Breast epithelium (tissue), 4 donors: ENCODE results near the gene UBE2J1. TPM values are rescaled to one million over a fixed set of nuclear protein-coding genes. Genes with fewer than 3 reads are reported as not detected.

Source experiments
- DNase-seq, 2 donors: peaks; one replicate each; pipeline ENCODE4 v3.0.0-alpha.2; 2019; ENCODE audit warnings: low spot score in 2 of 2
- H3K27ac ChIP-seq, 2 donors: fragments of 200-600 bp; sonication (generic) in 1 of 2; one replicate each; pipeline ENCODE4 v1.5.1; 2016 to 2019; ENCODE audit warnings: mild to moderate bottlenecking in 1 of 2
- H3K27me3 ChIP-seq, 2 donors: fragments of 200-600 bp; sonication (generic) in 1 of 2; one replicate each; pipeline versions ENCODE4 v1.5.1 to v1.6.0; 2017 to 2019; ENCODE audit warnings: control low read depth in 1 of 2, mild to moderate bottlenecking in 1 of 2
- H3K36me3 ChIP-seq: fragments of 200-600 bp; one replicate; pipeline ENCODE4 v1.5.1; 2019
- H3K4me1 ChIP-seq, 2 donors: fragments of 200-600 bp; sonication (generic); one replicate each; pipeline ENCODE4 v1.5.1; 2016 to 2019; ENCODE audit warnings: control low read depth in 1 of 2
- H3K4me3 ChIP-seq, 3 donors: fragments of 200-600 bp; sonication (generic); 1 replicate in 2 of 3; 2 replicates in 1 of 3; pipeline ENCODE4 v1.5.1; 2016 to 2019; ENCODE audit warnings: mild to moderate bottlenecking in 3 of 3, moderate library complexity in 2 of 3
- H3K9me3 ChIP-seq, 2 donors: fragments of 200-600 bp; sonication (generic) in 1 of 2; one replicate each; pipeline ENCODE4 v1.5.1; 2016 to 2019; ENCODE audit warnings: control low read depth in 1 of 2
- POLR2A ChIP-seq: fragments of 450-650 bp; IDR thresholded peaks from one replicate; pipeline ENCODE4 v1.6.1; 2016; ENCODE audit warnings: antibody characterized with exemption, mild to moderate bottlenecking, moderate library complexity
- POLR2AphosphoS5 ChIP-seq, 3 donors: sonication (generic); formaldehyde crosslinking; IDR thresholded peaks; one replicate each; pipeline ENCODE4 v1.6.1; 2017; ENCODE audit warnings: antibody characterized with exemption in 3 of 3
- intact Hi-C: fragments of 100-400 bp; cut with DNase I; formaldehyde crosslinking; loops from one replicate; pipeline ENCODE4 v1.15.1; 2023; ENCODE audit warnings: low total_unique reads
- total RNA-seq, 3 donors: library from RNA; depleted of rRNA; stranded (reverse); fragments of >200 nt; gene quantifications; one replicate each; pipeline ENCODE4 v1.1.0, GENCODE V29; 2016
- TF ChIP-seq, protein P1 (sequence below), 3 donors: fragments of 450-650 bp; IDR thresholded peaks; one replicate each; pipeline ENCODE4 v1.5.1; 2016 to 2017; ENCODE audit warnings: antibody characterized with exemption in 3 of 3, mild to moderate bottlenecking in 3 of 3, moderate library complexity in 3 of 3

UBE2J1 gene
- total RNA-seq, 3 donors from 2014 or later = 23.4 to 40.1 (median 34.4) TPM

DNA sequence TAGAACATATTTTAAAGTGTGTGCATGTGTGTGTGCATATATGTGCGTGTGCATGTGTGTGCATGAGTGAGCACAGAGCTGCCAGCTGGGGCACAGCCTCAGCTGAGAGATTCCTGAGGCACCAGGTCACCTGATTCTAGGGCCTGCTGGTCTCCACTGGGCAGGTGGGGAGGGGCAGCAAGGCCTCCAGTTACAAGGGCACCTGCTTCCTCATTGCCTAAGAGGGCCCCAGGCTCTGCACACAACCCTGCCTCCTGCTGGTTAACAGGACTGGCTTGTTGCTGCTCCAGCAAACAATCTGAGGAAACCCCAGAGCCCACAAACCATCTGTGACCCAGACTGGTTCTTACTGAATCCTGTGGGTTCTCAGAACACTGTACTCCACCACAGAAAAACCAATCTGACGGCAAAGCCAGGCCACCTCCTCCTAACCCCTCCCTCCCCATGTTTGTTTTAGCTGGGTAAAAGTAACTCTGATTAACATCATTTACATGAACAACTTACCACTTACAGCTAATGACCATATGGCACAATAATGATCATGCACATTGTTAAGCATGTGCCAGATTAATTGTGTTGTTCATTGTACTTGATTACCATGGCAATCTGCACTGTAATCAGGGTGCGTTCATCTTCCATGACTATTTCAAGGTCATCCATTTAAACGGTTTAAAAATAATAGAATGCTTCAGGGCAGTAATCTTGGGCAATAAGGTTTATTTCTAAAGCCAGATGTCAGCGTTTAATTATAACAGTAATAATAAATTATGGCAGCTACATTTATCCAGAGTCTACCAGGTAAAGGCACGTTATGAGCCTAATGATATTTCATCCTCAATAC, 23.1 kb upstream of the UBE2J1 start:
- H3K4me1 ChIP-seq = no peaks in the 10 kb centered on the region
- peak; percentile 67 to 73 for DNase-seq

DNA sequence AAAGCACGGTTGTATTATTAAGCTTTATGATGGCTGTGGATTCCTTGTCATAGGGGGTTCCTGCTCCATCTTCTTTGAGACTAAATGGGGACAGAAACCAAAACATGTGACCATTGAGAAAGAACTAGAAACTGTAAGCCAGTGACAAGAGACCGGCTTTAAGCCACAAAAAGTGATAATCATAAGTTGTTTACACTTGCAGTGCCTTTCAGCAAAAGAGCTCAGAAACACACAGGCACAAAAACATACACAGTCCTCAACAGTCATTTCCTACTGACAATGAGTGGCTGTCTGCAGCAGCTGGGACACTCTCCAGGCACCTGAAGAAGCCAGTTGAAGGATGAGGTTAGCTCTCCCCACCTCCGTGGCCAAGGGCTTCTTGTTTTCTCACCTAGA, 20.0 kb upstream of the UBE2J1 start:
- Histone ChIP-seq H3K4me1 (no peaks in the 10 kb centered on the region), H3K9me3 (no peaks in the 10 kb centered on the region), H3K36me3 (no peaks in the 10 kb centered on the region), H3K27ac (no peak overlapping the region), H3K4me3 (no peak overlapping the region), H3K27me3 (no peaks in the 10 kb centered on the region)
- DNase-seq = no peak
- intact Hi-C loops = no loop called here
- TF ChIP-seq, protein P1, sequence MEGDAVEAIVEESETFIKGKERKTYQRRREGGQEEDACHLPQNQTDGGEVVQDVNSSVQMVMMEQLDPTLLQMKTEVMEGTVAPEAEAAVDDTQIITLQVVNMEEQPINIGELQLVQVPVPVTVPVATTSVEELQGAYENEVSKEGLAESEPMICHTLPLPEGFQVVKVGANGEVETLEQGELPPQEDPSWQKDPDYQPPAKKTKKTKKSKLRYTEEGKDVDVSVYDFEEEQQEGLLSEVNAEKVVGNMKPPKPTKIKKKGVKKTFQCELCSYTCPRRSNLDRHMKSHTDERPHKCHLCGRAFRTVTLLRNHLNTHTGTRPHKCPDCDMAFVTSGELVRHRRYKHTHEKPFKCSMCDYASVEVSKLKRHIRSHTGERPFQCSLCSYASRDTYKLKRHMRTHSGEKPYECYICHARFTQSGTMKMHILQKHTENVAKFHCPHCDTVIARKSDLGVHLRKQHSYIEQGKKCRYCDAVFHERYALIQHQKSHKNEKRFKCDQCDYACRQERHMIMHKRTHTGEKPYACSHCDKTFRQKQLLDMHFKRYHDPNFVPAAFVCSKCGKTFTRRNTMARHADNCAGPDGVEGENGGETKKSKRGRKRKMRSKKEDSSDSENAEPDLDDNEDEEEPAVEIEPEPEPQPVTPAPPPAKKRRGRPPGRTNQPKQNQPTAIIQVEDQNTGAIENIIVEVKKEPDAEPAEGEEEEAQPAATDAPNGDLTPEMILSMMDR (IDR thresholded peaks at IDR 0.05) = no peak
- TF ChIP-seq POLR2AphosphoS5 (IDR thresholded peaks at IDR 0.05) = no peak
- no peak for TF ChIP-seq POLR2A

More for the DNA sequence above, 23.1 kb upstream of the UBE2J1 start:
- H3K27me3 ChIP-seq = no peaks in the 10 kb centered on the region
- no peaks in the 10 kb centered on the region for H3K9me3 ChIP-seq
- no peaks in the 10 kb centered on the region for H3K36me3 ChIP-seq
- H3K27ac ChIP-seq = peak overlapping the region in 1 of 2 donors; percentile 29
- intact Hi-C loops = no loop called here
- H3K4me3 ChIP-seq = no peak overlapping the region
- TF ChIP-seq POLR2AphosphoS5 (IDR thresholded peaks at IDR 0.05) = peak in 1 of 3 donors; percentile 14
- TF ChIP-seq, protein P1 (IDR thresholded peaks at IDR 0.05) = peak in 1 of 3 donors; percentile 35
- TF ChIP-seq POLR2A = no peak

DNA sequence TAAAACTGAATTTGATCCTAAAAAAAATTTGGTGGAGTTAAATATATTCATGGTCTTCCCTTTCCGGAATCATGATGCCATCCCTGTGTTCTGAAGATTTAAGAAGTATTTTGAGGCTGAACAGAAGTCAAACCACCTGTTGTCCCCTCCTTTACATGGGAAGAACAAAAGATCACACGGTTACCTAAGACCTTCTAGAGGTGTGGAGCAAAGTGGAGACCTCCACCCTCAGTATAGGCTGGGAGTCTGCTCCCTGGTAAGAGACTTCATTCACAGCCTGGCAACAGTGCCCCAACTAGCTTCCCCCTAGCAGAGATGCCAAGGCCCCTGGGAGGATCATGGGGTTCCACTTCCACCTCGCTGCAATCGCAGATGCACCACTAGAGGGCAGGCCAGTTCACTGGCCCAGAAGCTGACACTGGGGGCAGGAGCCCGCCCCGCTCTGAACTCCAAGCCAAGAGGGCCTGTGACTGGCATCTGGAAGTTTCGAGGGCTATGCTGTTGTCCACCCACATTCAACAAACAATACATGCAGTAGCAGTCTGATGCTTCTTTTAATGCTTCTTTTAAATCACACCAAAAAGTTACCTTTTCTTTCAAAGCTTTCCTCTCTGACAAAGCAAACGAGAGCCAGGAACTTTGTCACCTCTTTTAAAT, 19.5 kb upstream of the UBE2J1 start:
- H3K9me3 ChIP-seq = no peaks in the 10 kb centered on the region
- H3K27ac ChIP-seq = no peak overlapping the region
- intact Hi-C loops = no loop called here

DNA sequence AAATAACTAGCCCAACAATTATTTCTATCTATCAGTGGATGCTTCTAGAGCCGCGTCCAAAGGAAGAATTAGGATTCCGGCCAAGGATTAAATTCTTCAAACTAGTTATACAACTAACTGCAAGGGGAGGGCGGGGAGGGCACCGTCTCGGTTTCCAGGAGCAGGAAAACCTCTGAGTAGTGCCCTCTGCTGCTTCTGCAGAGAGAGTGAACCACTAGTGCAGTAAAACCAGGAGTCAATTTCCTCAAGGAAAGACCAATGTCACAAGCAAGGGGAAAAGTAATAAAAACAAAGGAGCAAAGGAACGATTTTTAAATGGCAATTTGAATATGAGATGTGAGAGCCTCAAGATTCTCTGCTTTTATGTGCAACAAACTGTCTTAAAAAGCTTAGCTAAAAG, 16.5 kb upstream of the UBE2J1 start:
- Histone ChIP-seq H3K36me3 (no peaks in the 10 kb centered on the region), H3K27ac (no peak overlapping the region), H3K4me3 (no peak overlapping the region), H3K9me3 (no peaks in the 10 kb centered on the region), H3K27me3 (no peaks in the 10 kb centered on the region), H3K4me1 (no peaks in the 10 kb centered on the region)
- TF ChIP-seq POLR2AphosphoS5 (IDR thresholded peaks at IDR 0.05) (no peak), POLR2A (no peak)
- TF ChIP-seq, protein P1 (IDR thresholded peaks at IDR 0.05) = peak in 2 of 3 donors; percentile 28 to 43
- intact Hi-C loops = no loop called here
- DNase-seq = peak; percentile 68 to 74

More for the DNA sequence above, 19.5 kb upstream of the UBE2J1 start:
- Histone ChIP-seq H3K36me3 (no peaks in the 10 kb centered on the region), H3K4me3 (no peak overlapping the region), H3K27me3 (no peaks in the 10 kb centered on the region), H3K4me1 (no peaks in the 10 kb centered on the region)
- peak; percentile 29 to 69 for DNase-seq
- TF ChIP-seq POLR2AphosphoS5 (IDR thresholded peaks at IDR 0.05) = no peak
- TF ChIP-seq, protein P1 (IDR thresholded peaks at IDR 0.05) = peak; percentile 64 to 79 (median 76)

DNA sequence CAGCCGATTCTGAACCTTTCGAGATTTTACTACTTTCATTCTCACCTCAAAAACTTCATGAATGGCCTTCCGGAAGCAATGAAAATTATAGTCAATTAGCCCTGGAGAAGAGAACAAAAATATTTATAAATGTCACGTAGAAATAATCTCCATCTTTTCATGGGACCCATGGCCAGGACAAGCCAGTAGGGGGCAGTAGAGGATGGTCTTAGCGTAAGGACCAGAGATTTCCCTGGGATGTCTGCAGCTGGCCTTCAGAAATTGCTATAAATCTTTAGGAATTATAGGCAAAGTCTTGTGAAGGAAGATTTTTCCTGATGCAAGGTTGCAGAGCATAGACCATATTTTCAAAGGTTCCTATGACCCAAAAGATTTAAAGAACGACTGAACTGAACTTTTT, 15.6 kb upstream of the UBE2J1 start:
- H3K27ac ChIP-seq = no peak overlapping the region
- no peak overlapping the region for H3K4me3 ChIP-seq
- no peaks in the 10 kb centered on the region for H3K9me3 ChIP-seq
- H3K36me3 ChIP-seq = no peaks in the 10 kb centered on the region
- DNase-seq = no peak
- TF ChIP-seq, protein P1 (IDR thresholded peaks at IDR 0.05) = peak; percentile 9 to 48 (median 22)
- TF ChIP-seq POLR2A = no peak
- TF ChIP-seq POLR2AphosphoS5 (IDR thresholded peaks at IDR 0.05) = no peak
- no peaks in the 10 kb centered on the region for H3K4me1 ChIP-seq
- intact Hi-C loops = no loop called here
- no peaks in the 10 kb centered on the region for H3K27me3 ChIP-seq
